ENCODE data around the gene NTF3.

The NTF3 gene

DNA sequence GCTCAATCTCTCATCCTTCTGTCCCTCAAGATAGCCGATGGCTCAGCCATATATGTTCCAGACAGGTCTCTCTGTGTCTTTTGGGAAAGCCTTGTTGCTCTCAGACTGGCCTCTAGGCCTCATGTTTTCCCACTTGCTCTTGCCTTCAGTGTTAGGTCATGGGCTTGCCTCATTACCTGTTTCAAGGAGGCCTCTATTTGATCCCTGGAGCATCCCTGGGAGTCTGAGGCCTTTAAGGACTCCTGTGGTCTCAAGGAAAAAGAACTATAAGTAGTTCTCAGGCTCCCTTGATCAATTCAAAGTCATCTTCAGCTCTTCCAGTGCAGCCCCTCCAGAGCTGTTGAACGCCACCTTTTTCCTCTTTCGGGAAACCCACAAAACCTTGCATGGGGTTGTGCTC is 47.9 kb downstream of the NTF3 start:
- CTCF ChIA-PET: no interaction called here
- no peak overlapping the region for H3K4me3 ChIP-seq (ENCODE audit: low read depth, low read length)
- H3K4me1 ChIP-seq (ENCODE audit: control insufficient read depth, insufficient read depth, low read length): no peaks in the 10 kb centered on the region
- TF ChIP-seq ZNF16 (tag by site-specific recombination; IDR thresholded peaks at IDR 0.05; ENCODE audit: low read depth) (no peak), ZNF76 (tag by site-specific recombination; IDR thresholded peaks at IDR 0.05; ENCODE audit: borderline replicate concordance, low read depth) (no peak), ZNF391 (tag by site-specific recombination; IDR thresholded peaks at IDR 0.05; ENCODE audit: borderline replicate concordance, low read depth) (no peak), ZNF202 (tag by site-specific recombination; IDR thresholded peaks at IDR 0.05; ENCODE audit: borderline replicate concordance) (no peak), ZNF24 (tag by site-specific recombination; IDR thresholded peaks at IDR 0.05) (no peak), ZNF138 (tag by site-specific recombination; IDR thresholded peaks at IDR 0.05; ENCODE audit: borderline replicate concordance) (no peak), ZNF394 (tag by site-specific recombination; IDR thresholded peaks at IDR 0.05; ENCODE audit: borderline replicate concordance) (no peak), ZNF530 (tag by site-specific recombination; IDR thresholded peaks at IDR 0.05; ENCODE audit: low read depth) (no peak), ZNF426 (tag by site-specific recombination; IDR thresholded peaks at IDR 0.05) (no peak), ZNF776 (tag by site-specific recombination; IDR thresholded peaks at IDR 0.05; ENCODE audit: borderline replicate concordance) (no peak), ZNF510 (tag by site-specific recombination; IDR thresholded peaks at IDR 0.05; ENCODE audit: insufficient replicate concordance) (no peak), ZBTB17 (tag by site-specific recombination; IDR thresholded peaks at IDR 0.05) (no peak), ZBTB21 (tag by site-specific recombination; IDR thresholded peaks at IDR 0.05) (no peak)
- TF ChIP-seq, protein P1, sequence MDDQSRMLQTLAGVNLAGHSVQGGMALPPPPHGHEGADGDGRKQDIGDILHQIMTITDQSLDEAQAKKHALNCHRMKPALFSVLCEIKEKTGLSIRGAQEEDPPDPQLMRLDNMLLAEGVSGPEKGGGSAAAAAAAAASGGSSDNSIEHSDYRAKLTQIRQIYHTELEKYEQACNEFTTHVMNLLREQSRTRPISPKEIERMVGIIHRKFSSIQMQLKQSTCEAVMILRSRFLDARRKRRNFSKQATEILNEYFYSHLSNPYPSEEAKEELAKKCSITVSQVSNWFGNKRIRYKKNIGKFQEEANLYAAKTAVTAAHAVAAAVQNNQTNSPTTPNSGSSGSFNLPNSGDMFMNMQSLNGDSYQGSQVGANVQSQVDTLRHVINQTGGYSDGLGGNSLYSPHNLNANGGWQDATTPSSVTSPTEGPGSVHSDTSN (CRISPR knock-in tag; IDR thresholded peaks at IDR 0.05): no peak
- TF ChIP-seq, protein P2, sequence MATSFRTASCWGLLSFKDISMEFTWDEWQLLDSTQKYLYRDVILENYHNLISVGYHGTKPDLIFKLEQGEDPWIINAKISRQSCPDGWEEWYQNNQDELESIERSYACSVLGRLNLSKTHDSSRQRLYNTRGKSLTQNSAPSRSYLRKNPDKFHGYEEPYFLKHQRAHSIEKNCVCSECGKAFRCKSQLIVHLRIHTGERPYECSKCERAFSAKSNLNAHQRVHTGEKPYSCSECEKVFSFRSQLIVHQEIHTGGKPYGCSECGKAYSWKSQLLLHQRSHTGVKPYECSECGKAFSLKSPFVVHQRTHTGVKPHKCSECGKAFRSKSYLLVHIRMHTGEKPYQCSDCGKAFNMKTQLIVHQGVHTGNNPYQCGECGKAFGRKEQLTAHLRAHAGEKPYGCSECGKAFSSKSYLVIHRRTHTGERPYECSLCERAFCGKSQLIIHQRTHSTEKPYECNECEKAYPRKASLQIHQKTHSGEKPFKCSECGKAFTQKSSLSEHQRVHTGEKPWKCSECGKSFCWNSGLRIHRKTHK (tag by site-specific recombination; IDR thresholded peaks at IDR 0.05): no peak
- TF ChIP-seq, protein P3, sequence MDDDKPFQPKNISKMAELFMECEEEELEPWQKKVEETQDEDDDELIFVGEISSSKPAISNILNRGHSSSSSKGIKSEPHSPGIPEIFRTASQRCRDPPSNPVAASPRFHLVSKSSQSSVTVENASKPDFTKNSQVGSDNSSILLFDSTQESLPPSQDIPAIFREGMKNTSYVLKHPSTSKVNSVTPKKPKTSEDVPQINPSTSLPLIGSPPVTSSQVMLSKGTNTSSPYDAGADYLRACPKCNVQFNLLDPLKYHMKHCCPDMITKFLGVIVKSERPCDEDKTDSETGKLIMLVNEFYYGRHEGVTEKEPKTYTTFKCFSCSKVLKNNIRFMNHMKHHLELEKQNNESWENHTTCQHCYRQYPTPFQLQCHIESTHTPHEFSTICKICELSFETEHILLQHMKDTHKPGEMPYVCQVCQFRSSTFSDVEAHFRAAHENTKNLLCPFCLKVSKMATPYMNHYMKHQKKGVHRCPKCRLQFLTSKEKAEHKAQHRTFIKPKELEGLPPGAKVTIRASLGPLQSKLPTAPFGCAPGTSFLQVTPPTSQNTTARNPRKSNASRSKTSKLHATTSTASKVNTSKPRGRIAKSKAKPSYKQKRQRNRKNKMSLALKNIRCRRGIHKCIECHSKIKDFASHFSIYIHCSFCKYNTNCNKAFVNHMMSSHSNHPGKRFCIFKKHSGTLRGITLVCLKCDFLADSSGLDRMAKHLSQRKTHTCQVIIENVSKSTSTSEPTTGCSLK (tag by site-specific recombination; IDR thresholded peaks at IDR 0.05): no peak
- no peaks in the 10 kb centered on the region for H3K9me3 ChIP-seq (ENCODE audit: control insufficient read depth, insufficient read depth, low read depth, low read length)
- H3K27ac ChIP-seq (ENCODE audit: extremely low read depth, low read depth, low read length): no peak overlapping the region
- POLR2A ChIA-PET: no interaction called here
- H3K36me3 ChIP-seq (ENCODE audit: control insufficient read depth in 2 of 2, insufficient read depth in 1 of 2, low read length in 2 of 2): no peaks in the 10 kb centered on the region; a peak in 1 of 3 replicates

DNA sequence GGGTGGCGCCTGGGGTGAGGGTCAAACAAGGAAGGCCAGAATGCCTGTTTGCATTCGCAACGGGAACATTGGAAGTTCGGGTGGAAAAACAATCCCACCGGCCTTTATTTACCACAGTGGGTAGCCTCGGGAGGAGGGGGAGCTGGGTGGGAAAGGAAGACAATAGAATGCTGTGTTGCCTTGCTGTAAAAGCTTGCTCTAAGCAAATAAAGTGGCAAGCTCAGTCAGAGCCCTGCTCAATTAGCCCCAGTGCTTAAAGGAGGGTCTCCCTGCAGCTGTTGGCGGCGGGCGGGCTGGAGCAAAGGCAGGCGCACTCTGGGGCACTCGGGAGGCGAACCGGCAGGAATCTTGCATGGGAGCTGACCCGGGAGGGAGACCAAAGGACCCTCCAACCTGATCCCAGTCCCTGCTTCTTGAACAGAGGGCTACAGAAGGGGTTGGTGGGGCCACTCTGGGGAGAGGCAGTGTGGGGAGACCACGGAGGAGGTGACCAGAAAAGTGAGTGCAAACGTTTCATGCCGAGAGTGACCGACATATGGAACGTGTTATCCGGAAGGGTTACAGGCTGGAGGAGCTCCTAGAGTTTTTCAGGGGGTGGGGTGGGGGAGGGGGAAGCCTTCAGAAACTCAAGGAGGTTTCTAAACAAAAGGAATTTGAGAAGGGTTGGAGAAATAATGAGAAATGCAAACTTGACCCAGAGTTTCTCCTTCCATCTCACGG is 48.5 kb downstream of the NTF3 start:
- POLR2A ChIA-PET: no interaction called here
- no peaks in the 10 kb centered on the region; a peak in 1 of 3 replicates for H3K36me3 ChIP-seq (ENCODE audit: control insufficient read depth in 2 of 2, insufficient read depth in 1 of 2, low read length in 2 of 2)
- H3K27ac ChIP-seq (ENCODE audit: extremely low read depth, low read depth, low read length): no peak overlapping the region
- no peaks in the 10 kb centered on the region for H3K4me1 ChIP-seq (ENCODE audit: control insufficient read depth, insufficient read depth, low read length)
- no peak overlapping the region for H3K4me3 ChIP-seq (ENCODE audit: low read depth, low read length)
- CTCF ChIA-PET: no interaction called here
- no peaks in the 10 kb centered on the region for H3K9me3 ChIP-seq (ENCODE audit: control insufficient read depth, insufficient read depth, low read depth, low read length)
- TF ChIP-seq ZNF629 (tag by site-specific recombination; IDR thresholded peaks at IDR 0.05) (no peak), ZNF747 (tag by site-specific recombination; IDR thresholded peaks at IDR 0.05) (no peak), HOXA7 (CRISPR knock-in tag; IDR thresholded peaks at IDR 0.05; ENCODE audit: borderline replicate concordance) (no peak), SCRT1 (tag by site-specific recombination; IDR thresholded peaks at IDR 0.05; ENCODE audit: borderline replicate concordance) (no peak), HOXD13 (CRISPR knock-in tag; IDR thresholded peaks at IDR 0.05; ENCODE audit: borderline replicate concordance) (no peak), ZNF2 (tag by site-specific recombination; IDR thresholded peaks at IDR 0.05) (no peak), ZNF664 (tag by site-specific recombination; IDR thresholded peaks at IDR 0.05) (no peak)
- TF ChIP-seq, protein P4, sequence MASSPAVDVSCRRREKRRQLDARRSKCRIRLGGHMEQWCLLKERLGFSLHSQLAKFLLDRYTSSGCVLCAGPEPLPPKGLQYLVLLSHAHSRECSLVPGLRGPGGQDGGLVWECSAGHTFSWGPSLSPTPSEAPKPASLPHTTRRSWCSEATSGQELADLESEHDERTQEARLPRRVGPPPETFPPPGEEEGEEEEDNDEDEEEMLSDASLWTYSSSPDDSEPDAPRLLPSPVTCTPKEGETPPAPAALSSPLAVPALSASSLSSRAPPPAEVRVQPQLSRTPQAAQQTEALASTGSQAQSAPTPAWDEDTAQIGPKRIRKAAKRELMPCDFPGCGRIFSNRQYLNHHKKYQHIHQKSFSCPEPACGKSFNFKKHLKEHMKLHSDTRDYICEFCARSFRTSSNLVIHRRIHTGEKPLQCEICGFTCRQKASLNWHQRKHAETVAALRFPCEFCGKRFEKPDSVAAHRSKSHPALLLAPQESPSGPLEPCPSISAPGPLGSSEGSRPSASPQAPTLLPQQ (tag by site-specific recombination; IDR thresholded peaks at IDR 0.05): no peak
- TF ChIP-seq, protein P5, sequence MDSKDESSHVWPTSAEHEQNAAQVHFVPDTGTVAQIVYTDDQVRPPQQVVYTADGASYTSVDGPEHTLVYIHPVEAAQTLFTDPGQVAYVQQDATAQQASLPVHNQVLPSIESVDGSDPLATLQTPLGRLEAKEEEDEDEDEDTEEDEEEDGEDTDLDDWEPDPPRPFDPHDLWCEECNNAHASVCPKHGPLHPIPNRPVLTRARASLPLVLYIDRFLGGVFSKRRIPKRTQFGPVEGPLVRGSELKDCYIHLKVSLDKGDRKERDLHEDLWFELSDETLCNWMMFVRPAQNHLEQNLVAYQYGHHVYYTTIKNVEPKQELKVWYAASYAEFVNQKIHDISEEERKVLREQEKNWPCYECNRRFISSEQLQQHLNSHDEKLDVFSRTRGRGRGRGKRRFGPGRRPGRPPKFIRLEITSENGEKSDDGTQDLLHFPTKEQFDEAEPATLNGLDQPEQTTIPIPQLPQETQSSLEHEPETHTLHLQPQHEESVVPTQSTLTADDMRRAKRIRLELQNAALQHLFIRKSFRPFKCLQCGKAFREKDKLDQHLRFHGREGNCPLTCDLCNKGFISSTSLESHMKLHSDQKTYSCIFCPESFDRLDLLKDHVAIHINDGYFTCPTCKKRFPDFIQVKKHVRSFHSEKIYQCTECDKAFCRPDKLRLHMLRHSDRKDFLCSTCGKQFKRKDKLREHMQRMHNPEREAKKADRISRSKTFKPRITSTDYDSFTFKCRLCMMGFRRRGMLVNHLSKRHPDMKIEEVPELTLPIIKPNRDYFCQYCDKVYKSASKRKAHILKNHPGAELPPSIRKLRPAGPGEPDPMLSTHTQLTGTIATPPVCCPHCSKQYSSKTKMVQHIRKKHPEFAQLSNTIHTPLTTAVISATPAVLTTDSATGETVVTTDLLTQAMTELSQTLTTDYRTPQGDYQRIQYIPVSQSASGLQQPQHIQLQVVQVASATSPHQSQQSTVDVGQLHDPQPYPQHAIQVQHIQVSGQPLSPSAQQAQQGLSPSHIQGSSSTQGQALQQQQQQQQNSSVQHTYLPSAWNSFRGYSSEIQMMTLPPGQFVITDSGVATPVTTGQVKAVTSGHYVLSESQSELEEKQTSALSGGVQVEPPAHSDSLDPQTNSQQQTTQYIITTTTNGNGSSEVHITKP (tag by site-specific recombination; IDR thresholded peaks at IDR 0.05): no peak
